ENCODE results near the gene NLRP6.
A peak's percentile ranks its signal among the peaks of the same experiment; 100 is the strongest.
"Not testable (repeated sequence)": the region's sequence is repeated elsewhere in the genome, so short reads cannot be mapped to it uniquely, and the experiment has no call there.

The NLRP6 gene

DNA sequence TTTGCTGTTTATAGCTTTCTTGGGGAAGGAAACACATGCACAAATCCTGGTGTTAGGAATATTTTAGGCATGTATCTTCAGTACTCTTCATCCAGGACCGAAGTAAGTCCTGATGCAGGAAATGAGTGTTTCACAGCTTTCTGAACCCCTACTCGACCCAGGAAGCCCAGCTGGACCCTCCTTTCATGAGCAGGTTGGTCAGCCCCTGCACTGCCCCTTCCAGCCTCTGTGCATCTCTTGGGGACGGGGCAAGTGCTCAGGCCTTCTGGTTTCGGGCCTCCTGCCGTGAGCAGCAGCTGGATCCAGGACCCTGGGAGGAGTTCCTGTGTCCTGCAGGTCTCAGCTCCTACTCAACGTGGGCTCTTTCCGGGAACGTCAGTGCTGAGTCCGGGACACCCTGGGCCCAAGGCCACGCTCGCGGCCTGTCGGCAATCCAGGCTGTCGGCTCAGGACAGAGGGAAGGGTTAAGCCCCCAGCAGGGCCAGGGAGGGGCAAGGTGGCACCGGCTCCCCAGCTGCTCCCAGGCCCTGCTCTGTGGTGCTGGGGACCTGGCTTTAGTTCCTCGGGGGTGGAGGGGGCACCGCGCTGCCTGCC, 31.9 kb downstream of the NLRP6 start:
- DNase-seq: not testable (repeated sequence)

DNA sequence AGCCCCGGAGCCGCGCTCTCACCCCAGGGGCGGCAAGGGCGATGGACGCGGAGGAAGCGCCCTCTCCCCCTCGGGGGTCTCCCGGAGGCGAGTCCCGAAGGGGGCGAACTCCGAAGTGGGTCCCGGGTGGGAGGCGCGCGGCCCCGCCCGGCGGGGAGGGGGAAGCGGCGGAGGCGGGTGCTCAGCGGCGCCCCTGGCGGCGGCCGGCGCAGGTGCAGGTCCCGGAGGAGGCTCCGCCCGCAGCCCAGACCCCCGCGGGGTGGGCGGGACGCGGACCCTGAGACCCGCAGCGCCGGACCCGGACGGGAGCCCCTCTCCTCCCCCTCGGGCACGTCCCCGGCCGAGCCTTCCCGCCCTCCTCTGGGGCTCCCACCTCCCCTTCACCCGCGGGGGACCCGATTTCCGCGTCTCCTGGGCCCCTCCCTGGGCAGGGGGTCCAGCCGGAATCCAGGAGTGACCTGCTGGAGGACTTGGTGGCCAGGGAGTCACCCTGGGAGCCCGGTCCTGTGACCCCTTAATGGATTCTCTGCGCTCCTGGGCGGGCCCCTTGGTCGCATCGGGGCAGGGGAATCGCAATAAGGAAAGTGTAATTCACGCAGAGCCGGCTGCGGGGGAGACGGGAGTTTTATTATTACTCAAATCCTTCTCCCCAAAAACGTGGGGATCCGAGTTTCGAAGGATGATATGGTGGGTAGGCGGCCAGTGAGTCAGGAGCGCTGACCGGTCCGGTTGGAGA, 33.0 kb downstream of the NLRP6 start:
- DNase-seq: not testable (repeated sequence)

DNA sequence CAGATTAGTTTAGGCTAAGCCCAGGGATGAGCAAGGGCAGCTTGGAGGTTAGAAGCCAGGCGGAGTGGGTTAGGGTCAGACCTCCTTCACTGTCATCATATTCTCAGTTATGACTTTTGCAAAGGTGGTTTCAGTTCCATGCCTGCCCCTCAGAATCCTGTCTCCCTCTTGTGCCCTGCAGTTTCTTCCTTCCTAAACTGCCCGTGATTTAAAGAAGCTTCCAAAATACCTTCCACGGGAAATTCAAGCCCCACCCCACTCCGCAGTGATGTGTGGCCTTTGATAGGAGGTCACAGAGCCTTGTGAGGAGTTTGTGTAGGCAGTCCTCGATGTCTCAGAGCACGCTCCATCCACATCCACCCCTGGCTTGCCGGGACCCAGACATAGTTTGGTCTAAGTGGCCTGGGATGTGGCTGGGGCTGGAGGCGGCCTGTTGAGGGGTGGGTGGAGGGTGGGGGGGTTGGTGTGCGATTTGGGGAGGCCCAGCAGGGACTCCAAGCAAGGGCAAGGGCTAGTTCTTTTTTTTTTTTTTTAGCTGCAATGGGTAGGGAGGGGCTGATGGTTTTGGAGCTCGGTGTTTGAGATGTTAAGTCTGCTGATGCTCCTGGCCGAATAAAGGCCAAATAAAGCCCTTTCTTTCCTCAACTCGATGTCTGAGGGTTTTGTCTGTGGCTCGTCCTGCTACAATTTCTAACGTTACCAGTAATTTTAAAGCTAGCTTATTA, 34.0 kb downstream of the NLRP6 start:
- DNase-seq: peak; percentile 46

DNA sequence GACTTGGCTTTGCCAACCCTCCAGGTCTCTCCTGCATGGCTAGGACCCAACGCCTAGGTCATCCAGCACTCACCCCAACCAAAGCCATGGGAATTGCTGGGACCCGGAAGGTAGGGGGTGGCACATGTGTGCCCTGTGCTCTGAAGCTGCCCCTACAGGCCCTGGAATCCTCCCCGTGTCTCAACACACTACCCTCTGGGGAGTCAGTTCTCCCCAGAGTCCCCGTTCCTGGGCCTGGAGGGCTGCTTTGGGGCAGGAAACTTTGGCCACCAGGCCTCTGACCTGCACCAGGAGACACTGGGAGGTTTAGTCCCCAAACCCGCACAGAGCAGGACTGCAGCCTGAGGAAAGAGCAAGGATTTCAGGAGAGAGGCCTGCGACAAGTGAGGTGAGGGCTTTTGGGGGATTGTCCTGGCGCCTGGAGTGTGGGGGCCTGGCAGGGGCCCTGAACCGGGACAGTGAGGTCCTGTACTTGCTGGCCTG, 35.1 kb downstream of the NLRP6 start:
- no peak for DNase-seq

DNA sequence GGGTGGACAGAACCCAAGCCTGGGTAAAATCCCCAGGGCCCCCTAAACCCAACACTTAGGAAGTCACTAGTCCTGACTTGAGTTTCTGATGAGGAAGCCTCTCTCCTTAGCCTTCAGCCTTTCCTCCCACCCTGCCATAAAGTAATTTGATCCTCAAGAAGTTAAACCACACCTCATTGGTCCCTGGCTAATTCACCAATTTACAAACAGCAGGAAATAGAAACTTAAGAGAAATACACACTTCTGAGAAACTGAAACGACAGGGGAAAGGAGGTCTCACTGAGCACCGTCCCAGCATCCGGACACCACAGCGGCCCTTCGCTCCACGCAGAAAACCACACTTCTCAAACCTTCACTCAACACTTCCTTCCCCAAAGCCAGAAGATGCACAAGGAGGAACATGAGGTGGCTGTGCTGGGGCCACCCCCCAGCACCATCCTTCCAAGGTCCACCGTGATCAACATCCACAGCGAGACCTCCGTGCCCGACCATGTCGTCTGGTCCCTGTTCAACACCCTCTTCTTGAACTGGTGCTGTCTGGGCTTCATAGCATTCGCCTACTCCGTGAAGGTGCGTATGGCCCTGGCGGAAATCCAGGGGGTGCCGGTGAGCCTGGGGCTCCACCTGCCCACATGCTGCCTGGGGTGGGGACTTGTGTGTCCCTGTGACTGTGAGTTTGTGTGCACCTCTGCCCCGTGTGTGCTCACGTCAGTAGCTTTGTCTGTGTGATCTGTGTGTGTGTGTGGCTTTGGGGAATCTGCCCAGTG, 35.8 kb downstream of the NLRP6 start, which contains the start of gene IFITM1:
TSS of gene IFITM1 (plus strand) at position 254 of the 767 bp plus-strand sequence. CDS start at position 385, 131 bp downstream.
- DNase-seq: peak; percentile 64

DNA sequence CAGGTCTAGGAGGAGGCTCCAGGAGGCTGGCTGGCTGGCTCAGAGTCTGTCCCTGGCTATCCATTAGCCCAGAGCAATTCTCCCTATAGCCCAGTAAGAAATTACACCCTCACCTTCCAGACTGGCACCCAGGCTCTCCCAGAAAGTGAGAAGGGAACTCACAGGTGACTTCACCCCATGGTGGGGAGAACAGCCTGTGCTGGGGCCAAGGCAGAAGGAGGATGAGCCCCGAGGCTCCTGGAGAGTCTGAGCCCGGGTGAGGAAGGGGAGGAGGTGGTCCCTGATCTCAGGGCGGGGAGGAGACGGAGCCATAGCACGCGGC, 36.3 kb downstream of the NLRP6 start:
- DNase-seq: not testable (repeated sequence)

DNA sequence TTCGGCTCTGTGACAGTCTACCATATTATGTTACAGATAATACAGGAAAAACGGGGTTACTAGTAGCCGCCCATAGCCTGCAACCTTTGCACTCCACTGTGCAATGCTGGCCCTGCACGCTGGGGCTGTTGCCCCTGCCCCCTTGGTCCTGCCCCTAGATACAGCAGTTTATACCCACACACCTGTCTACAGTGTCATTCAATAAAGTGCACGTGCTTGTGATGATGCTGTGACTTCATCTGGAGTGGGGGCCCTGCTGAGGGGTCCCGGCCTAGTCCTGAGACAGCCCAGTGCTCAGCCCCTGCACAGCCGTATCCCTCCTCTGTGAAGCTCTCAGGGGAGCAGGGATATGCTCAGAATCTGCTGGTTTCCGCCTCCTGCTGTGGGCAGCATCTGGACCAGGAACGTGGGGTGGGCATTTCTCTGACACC, 36.9 kb downstream of the NLRP6 start:
- DNase-seq: no peak

DNA sequence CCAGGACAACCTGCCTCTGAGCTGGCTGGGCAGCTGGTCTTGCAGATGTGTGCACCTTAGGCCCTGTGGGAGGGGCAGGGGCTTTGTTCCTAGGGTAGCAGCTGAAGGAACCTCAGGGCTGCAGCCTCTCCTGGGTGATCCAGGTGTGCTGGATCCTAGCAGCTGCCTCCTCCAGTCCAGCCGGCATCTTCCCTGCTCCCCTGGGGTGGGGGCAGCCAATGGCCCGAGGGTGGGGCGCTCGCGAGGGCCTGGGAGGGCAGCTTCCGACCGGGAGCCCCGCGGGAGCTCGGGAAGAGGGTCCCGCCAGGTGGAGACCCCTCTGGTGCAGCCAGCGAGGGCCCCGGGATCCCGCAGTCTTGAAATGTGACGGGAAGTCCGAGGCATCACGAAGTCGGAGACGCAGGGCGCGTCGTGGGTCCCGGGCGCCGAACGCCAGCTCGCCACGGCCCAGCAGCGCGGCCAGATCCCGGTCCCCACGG, 37.3 kb downstream of the NLRP6 start:
- no peak for DNase-seq

DNA sequence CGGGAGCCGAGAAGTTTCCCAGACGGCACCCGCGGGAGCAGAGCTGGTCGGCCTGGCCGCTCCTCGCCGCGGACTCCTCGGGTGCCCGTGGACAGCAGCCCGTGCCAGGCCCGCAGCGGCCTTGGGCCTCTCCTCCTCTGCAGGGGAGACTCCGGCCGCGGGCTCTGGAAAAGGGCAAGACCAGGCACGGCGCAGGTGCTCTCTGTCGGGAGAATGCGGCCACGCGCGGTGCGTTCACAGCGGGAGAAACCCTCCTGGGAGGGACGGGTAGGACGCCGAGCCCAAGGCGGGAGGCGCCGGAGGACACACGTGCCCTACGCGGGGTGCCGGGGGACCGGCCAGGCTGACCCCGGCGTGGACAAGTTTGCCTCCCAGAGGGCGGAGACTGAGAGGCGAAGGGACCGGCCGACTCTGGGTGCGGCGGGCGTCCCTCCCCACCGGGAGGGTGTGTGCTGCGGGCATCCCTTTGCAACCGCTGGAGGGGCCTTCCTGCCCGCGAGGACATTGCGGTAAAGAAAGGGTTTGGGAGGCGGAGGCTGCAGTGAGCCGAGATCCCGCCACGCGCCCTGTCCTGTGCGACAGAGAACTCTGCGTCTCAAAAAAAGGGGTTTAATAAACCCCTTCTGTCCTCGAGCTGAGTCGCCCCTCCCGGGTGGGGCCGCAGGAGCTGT, 38.0 kb downstream of the NLRP6 start:
- DNase-seq: no peak

DNA sequence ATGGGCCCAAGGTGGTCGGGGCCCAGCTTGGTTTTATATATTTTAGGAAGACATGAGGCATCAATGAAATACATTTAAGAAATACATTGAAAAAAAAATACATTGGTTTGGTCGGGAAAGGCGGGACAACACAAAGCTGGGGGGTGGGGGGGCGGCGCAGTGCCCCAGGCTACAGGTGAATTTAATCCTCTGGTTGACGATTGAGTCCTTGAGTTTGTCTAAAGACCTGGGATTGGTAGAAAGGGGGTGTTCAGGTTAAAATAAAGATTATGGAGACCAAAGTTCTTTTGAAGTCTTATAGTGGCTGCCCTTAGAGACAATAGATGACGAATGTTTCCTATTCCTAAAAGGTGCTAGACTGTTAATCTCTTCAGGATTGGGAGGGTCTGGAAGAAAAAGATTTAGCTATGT, 38.7 kb downstream of the NLRP6 start:
- DNase-seq: no peak

DNA sequence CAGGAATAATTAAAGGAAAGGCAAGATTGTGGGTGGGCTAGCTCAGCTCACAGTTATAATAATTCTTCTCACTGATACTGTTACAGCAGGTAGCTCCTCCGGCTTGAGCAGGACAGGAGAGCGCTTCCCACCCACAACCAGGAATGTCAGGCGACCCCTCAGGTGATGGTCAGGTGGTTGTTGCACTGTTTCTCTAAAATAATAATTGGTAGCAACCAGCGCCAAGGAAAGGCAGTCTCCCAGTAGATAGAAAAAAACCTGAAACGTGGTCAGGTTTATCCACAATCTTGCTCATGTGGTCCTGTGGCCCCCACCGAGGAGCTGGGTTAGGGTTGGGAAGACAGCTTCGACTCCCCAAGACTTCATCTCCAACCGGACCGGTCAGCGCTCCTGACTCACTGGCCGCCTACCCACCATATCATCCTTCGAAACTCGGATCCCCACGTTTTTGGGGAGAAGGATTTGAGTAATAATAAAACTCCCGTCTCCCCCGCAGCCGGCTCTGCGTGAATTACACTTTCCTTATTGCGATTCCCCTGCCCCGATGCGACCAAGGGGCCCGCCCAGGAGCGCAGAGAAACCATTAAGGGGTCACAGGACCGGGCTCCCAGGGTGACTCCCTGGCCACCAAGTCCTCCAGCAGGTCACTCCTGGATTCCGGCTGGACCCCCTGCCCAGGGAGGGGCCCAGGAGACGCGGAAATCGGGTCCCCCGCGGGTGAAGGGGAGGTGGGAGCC, 39.6 kb downstream of the NLRP6 start:
- not testable (repeated sequence) for DNase-seq

DNA sequence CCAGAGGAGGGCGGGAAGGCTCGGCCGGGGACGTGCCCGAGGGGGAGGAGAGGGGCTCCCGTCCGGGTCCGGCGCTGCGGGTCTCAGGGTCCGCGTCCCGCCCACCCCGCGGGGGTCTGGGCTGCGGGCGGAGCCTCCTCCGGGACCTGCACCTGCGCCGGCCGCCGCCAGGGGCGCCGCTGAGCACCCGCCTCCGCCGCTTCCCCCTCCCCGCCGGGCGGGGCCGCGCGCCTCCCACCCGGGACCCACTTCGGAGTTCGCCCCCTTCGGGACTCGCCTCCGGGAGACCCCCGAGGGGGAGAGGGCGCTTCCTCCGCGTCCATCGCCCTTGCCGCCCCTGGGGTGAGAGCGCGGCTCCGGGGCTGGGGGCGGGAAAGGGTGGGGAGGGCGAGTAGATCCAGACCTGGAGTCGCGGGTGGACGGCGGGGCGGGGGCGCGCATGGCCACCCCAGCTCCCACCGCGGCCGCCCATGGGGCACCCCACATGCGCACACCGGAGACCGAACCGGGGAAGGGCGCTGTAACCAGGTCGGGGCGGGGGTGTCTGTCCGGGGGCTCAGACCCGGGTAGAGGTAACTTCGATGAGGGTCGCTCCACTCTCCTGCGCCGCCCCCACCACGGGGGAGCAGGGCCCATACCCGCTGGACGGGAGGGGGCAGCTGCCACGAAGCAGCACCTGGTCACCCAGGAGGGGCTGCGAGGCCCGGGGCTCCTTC, 40.4 kb downstream of the NLRP6 start:
- DNase-seq: not testable (repeated sequence)

DNA sequence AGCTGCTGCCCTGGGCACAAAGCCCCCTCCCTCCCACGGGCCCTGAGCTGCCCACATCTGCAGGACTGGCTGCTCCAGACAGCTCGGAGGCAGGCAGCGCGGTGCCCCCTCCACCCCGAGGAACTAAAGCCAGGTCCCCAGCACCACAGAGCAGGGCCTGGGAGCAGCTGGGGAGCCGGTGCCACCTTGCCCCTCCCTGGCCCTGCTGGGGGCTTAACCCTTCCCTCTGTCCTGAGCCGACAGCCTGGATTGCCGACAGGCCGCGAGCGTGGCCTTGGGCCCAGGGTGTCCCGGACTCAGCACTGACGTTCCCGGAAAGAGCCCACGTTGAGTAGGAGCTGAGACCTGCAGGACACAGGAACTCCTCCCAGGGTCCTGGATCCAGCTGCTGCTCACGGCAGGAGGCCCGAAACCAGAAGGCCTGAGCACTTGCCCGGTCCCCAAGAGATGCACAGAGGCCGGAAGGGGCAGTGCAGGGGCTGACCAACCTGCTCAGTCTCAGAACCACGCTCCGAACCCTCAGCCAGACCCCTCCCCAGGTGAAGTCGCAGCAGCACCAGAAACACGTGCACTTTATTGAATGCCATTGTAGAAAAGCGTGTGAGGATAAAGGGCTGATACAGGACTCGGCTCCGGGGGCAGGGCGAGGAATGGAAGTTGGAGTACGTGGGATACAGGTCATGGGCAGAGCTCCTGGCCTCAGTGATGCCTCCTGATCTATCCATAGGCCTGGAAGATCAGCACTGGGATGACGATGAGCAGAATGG, 41.1 kb downstream of the NLRP6 start:
- not testable (repeated sequence) for DNase-seq

DNA sequence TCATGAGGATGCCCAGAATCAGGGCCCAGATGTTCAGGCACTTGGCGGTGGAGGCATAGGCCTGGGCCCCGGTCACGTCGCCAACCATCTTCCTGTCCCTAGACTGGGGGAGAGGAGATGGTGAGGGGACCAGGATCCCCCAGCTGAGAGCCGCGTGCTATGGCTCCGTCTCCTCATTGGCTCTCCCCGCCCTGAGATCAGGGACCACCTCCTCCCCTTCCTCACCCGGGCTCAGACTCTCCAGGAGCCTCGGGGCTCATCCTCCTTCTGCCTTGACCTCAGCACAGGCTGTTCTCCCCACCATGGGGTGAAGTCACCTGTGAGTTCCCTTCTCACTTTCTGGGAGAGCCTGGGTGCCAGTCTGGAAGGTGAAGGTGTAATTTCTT, 41.7 kb downstream of the NLRP6 start:
- DNase-seq: not testable (repeated sequence)

DNA sequence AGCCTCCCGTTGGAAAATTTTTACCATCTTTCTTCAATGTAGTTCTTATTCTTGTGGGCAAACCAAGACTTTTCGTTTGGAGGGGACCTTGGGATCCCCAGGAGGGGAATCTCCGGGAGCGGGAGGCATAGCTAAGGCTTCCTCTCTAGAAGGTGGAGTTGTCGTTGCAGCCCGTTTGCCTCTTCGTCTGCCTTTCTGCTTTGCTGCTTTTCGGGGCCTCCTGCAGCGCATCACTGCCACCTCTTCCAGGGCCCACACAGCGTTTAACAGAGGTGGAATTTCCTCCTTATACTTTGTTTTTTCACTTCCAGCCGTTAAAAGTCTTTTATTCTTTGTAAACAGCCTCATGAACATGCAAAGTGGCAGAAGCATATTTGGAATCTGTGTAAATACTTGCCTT, 45.9 kb downstream of the NLRP6 start:
- no peak for DNase-seq

DNA sequence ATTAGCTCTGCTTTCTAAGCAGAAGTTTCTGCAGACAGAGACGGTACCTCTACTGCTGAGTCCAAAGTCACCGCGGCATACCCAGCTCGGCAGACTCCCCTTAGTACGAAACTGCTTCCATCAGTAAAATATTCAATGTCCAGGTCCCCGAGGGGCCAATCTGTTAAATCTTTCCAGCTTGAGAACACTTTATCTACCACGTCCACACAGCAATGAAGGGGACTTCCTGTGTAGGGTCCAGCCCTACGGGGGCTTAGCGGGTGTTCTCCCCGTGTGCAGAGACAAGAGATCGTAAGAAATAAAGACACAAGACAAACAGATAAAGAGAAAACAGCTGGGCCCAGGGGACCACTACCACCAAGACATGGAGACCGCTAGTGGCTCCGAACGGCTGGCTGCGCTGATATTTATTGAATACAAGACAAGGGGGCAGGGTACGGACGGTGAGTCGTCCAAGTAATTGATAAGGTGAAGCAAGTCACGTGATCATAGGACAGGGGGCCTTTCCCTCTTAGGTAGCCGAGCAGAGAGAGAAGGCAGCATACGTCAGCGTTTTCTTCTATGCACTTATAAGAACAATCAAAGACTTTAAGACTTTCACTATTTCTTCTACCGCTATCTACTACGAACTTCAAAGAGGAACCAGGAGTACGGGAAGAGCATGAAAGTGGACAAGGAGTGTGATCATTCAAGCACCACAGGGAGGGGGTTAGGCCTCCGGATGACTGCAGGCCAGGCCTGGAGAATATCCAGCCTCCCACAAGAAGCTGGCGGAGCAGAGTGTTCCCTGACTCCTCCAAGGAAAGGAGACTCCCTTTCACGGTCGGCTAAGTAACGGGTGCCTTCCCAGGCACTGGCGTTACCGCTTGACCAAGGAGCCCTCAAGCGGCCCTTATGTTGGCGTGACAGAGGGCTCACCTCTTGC, 46.6 kb downstream of the NLRP6 start:
- DNase-seq: not testable (repeated sequence)

DNA sequence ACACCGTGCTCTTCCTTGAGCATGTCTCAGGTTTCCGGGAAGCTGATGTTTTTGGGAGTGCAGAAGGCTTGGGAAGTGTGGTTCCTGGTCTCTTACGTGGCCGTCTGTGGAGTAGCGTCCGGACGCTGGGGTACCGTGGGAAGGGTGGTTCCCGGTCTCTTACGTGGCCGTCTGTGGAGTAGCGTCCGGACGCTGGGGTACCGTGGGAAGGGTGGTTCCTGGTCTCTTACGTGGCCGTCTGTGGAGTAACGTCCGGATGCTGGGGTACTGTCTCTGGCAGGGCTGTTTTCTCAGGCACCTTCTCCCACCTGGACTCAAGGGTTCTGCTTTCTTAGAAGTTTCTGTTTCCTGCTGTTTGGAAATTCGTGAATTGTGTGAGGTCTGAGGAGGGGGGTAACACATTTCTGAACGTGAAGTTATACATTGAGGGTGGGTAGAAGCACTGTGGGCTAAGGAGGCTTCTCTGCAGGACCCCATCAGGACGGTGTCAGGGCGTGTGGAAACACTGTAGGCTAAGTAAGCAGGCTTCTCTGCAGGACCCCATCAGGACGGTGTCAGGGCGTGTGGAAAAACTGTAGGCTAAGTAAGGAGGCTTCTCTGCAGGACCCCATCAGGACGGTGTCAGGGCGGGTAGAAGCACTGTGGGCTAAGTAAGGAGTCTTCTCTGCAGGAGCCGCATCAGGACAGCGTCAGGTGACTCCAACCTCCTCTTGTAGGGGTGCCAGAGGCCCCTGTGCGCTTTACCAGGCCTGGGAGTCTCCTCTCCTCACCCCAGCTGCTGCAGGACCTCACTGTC, 47.8 kb downstream of the NLRP6 start:
- DNase-seq: no peak

DNA sequence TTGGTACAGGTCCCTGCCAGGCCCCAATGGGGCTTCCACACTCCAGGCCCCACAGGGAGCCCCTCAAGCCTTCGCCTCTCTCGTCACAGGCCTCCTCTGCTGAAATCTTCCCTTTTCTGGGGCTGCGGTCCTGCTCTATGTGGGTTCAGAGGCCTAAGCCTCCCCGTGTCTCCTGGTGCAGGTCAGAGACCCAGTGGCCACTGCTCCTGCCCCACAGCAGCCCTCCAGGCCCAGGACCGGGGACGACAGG, 48.3 kb downstream of the NLRP6 start:
- DNase-seq: no peak
